Measurements from ENCODE around the gene KIF5B. TPM values are rescaled to one million over a fixed set of nuclear protein-coding genes. Genes with fewer than 3 reads are reported as not detected.
"Not testable (repeated sequence)": the region's sequence is repeated elsewhere in the genome, so short reads cannot be mapped to it uniquely, and the experiment has no call there.

Gene KIF5B
- total RNA-seq, 1 donor, result 172 TPM

DNA sequence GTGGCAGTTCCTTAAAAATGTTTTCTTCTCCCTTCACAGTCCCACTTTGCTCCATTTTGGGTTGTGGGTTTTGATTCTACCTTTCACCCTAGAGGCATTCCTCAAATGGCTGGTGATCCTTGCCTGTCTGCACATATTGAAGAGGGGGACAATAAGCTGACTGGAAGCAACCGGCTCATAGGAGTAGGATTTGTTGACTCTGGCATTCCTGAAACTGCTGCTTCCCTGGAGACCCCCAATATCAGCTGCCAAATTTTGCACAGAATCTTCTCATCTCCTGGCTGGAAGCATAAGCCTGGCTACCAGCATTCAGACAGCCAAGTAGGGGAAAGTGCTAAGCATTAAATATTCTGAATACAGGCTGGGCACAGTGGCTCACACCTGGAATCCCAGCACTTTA is 53.7 kb downstream of the KIF5B start:
- H3K4me3 ChIP-seq (ENCODE audit: low read depth, low read length), result no peak overlapping the region
- TF ChIP-seq, protein P1, sequence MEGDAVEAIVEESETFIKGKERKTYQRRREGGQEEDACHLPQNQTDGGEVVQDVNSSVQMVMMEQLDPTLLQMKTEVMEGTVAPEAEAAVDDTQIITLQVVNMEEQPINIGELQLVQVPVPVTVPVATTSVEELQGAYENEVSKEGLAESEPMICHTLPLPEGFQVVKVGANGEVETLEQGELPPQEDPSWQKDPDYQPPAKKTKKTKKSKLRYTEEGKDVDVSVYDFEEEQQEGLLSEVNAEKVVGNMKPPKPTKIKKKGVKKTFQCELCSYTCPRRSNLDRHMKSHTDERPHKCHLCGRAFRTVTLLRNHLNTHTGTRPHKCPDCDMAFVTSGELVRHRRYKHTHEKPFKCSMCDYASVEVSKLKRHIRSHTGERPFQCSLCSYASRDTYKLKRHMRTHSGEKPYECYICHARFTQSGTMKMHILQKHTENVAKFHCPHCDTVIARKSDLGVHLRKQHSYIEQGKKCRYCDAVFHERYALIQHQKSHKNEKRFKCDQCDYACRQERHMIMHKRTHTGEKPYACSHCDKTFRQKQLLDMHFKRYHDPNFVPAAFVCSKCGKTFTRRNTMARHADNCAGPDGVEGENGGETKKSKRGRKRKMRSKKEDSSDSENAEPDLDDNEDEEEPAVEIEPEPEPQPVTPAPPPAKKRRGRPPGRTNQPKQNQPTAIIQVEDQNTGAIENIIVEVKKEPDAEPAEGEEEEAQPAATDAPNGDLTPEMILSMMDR (IDR thresholded peaks at IDR 0.05; ENCODE audit: insufficient read depth, low read depth, low read length), result no peak
- no peak for DNase-seq (ENCODE audit: low read depth)

DNA sequence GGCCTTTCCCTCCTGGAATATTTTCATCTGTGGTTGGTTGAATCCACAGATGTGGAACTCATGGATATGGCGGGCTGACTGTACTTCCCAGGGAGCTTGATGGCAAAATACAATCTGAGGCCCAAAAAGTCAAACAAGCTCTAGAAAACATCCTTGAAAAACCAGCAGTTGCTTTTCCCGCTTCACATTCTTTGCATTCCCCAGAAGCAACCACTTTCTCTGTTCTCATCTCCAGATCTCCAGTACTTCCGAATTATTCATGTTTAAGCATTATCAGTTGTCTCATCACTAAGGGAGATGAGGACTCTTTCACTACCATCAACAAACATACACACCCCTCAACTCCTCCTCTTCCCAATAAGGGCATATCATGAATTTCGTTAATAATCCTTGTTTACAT is 55.3 kb downstream of the KIF5B start:
- DNase-seq (ENCODE audit: low read depth), result peak; percentile 30
- TF ChIP-seq, protein P1 (IDR thresholded peaks at IDR 0.05; ENCODE audit: insufficient read depth, low read depth, low read length), result no peak
- no peak overlapping the region for H3K4me3 ChIP-seq (ENCODE audit: low read depth, low read length)

DNA sequence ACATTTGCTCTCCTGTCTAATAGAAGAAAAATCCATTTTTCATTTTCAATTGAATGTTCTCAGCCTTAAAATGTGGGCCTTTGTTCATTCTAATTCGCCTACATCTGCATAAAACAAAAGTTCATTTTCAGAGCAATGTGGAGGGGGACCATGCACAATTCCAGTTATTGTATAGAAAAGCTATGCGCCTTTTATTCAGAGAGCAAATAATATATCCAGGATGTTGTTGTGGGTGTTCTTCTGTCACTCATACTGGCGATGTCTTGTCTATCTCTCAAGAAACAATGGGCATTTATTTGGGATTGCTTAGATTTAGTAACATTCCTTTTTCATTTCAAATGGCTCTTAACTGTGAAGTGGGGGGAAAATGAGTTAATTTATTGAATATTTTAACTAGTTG is 56.4 kb downstream of the KIF5B start:
- no peak for DNase-seq (ENCODE audit: low read depth)
- H3K4me3 ChIP-seq (ENCODE audit: low read depth, low read length), result no peak overlapping the region
- TF ChIP-seq, protein P1 (IDR thresholded peaks at IDR 0.05; ENCODE audit: insufficient read depth, low read depth, low read length), result no peak

DNA sequence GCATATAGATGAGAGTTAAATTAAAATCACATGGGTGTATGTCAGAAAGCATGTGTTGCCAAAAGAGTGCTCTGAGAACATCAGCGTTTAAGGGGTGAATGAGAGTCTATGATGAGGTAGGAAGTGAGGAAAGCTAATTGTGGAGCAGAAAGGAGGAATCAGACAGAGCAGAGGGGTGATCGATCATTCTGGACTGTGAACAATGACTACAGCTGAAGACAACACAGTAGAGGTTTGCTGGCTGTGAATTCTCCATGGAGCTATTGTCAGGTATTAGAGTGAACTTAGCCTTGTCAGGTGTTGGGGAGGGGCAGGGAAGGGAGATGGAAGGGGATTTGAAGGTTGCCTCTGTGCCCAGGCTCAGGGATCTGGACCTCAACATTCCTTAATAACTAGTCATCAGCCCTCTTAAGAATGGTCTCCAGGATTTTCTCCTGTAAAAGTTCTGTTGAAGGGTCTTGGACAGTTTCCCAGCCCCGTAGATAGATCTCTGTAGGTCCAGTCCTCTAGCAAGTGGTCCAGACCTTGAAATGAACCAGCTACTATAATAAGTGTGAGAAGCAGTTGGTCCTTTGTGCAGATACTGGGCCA is 57.1 kb downstream of the KIF5B start:
- DNase-seq (ENCODE audit: low read depth), result no peak
- TF ChIP-seq, protein P1 (IDR thresholded peaks at IDR 0.05; ENCODE audit: insufficient read depth, low read depth, low read length), result no peak
- H3K4me3 ChIP-seq (ENCODE audit: low read depth, low read length), result no peak overlapping the region

DNA sequence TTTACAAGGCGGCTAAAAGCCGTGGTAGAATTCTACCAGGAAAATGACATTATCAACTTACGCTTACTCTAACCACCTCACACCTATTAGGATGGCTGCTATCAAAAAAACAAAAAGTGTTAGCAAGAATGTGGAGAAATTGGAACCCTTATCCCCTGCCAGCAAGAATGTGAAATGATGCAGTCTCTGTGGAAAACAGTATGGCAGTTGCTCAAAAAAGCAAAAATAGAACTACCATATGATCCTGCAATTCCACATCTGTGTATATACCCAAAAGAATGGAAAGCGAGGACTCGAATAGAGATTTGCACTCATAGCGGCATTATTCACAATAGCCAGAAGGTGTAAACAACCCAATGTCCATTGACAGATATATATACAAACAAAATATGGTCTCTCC is 61.3 kb downstream of the KIF5B start:
- DNase-seq (ENCODE audit: low read depth), result no peak
- TF ChIP-seq, protein P1 (IDR thresholded peaks at IDR 0.05; ENCODE audit: insufficient read depth, low read depth, low read length), result no peak
- H3K4me3 ChIP-seq (ENCODE audit: low read depth, low read length), result no peak overlapping the region

DNA sequence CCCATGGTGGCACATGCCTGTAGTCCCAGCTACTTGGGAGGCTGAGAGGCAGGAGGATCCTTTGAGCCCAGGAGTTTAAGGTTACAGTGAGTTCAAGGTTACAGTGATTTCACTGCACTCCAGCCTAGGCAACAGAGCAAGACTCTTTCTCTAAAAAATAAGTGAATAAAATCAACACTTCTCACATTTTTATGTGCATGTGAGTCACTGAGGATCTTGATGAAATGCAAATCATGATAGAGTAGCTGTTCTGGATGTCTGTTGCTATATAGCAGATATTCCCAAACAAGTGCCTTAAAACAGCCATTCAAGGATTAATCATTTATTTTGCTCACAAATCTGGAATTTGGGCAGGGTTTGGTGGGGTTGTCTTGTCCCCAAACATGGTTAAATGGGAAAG is 65.3 kb downstream of the KIF5B start:
- TF ChIP-seq, protein P1 (IDR thresholded peaks at IDR 0.05; ENCODE audit: insufficient read depth, low read depth, low read length), result no peak
- DNase-seq (ENCODE audit: low read depth), result no peak
- no peak overlapping the region for H3K4me3 ChIP-seq (ENCODE audit: low read depth, low read length)

DNA sequence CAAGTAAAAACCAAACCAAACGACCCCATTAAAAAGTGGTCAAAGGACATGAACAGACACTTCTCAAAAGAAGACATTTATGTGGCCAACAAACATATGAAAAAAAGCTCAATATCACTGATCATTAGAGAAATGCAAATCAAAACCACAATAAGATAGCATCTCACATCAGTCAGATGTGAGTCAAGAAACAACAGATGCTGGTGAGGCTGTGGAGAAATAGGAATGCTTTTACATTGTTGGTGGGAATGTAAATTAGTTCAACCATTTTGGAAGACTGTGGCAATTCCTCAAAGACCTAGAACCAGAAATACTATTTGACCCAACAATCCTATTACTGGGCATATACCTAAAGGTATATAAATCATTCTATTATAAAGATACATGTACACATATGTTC is 68.4 kb downstream of the KIF5B start:
- H3K4me3 ChIP-seq (ENCODE audit: low read depth, low read length); DNase-seq (ENCODE audit: low read depth): not testable (repeated sequence)

Data from fibroblast of villous mesenchyme (primary cell).